HG02571 (cell line): ENCODE measurements around the gene GRAMD1B.

Source experiments
- ATAC-seq: cut with Tn5 transposase; IDR thresholded peaks from one replicate; pipeline ENCODE4 v1.9.1; 2021; ENCODE audit warnings: mild to moderate bottlenecking, moderate library complexity; ENCODE audit not compliant: unreplicated experiment

Gene GRAMD1B

GRCh38 chr11:123672568-123672967, 242.5 kb downstream of the GRAMD1B start:
- no peak for ATAC-seq

DNA sequence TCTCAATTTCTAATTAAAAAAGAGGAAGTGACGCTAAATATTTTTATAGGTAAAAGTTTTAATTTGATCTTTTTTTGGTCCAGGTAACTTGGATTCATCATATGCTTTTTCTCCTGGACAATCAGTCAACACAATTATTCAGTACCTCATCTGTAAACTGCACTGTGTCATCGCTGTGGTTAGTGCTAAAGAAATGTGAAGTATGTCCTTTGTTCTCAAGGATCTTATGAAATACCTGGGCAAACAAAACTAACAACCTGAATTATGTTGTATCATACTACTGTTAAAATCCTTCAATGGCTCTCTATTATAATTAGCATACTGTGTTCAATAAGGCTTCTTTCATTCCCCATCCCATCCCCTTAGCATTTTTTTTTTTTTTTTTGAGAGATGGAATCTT, 244.2 kb downstream of the GRAMD1B start:
- no peak for ATAC-seq
